ENCODE measurements around the gene DNAJC12.
"Not testable (repeated sequence)": the region's sequence is repeated elsewhere in the genome, so short reads cannot be mapped to it uniquely, and the experiment has no call there.

DNAJC12 gene

DNA sequence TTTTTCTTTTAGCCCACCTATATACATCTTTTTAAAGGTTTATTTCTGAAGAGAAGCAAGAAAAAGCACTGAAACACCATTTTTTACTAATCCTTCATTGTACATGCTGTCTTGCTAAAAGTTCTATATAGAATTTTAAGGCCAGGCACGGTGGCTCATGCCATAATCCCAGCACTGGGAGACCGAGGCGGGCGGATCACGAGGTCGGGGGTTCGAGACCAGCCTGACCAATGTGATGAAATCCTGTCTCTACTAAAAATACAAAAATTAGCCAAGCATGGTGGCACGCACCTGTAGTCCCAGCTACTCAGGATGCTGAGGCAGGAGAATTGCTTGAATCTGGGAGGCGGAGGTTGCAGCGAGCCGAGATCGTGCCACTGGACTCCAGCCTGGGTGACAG, 1.5 kb upstream of the DNAJC12 start:
- not testable (repeated sequence) for DNase-seq

DNA sequence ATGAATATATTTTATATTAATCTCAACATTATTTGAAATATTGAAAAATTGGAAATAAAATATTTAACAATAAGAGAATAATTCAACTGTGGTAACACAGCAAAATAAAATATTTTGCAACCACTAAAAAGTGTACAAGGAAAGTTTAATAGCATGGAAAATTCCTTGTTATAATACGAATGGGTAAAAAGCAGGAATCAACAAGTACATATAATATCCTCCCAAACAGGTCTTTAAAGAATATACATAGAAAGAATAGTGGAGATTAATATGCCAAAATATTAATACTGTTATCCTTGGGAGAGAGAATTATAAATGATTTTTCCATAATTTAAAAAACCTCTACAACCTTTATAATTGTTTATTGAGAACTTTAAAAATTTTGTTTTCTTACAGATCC, 1.0 kb downstream of the DNAJC12 start:
- no peak for DNase-seq

DNA sequence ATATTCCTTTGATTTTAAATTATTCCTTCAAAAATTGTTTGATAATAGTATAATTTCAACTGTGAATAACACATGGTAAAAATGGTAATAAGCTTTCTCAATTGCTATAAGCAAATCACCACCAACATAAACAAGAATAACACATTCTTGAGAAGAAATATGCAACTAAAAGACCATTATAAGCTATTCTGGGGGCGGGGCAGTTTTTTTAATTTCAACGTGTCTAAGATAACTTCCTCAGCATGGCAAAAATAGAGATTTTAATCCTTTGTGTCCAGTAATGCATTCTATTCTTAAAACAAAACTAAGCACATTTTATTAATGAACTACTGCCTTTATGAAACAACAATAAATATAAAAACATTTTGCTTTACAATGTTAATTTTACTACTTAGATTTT, 1.5 kb downstream of the DNAJC12 start:
- no peak for DNase-seq

DNA sequence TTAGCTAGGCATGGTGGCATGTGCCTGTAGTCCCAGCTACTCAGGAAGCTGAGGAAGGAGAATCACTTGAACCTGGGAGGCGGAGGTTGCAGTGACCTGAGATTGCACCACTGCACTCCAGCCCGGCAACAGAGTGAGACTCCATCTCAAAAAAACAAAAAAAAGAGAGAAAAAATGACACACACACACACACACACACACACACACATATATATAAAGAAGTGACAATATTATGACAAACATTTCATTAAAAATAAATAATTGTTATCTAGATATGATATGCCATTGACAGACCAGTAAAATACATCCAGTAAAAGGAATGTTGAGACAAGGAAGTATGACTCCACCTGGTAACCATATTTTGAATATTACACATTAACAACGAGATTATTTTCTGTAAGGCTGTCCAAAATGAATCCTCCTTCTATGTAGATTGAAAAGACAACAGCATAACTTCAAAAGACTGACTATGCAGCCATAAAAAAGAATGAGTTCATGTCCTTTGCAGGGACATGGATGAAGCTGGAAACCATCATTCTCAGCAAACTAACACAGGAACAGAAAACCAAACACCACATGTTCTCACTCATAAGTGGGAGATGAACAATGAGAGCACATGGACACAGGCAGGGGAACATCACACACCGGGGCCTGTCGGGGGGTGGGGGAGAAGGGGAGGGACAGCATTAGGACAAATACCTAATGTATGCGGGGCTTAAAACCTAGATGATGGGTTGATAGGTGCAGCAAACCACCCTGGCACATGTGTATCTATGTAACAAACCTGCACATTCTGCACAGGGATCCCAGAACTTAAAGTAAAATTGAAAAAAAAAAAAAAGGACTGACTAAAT, 2.2 kb downstream of the DNAJC12 start:
- DNase-seq = not testable (repeated sequence)

DNA sequence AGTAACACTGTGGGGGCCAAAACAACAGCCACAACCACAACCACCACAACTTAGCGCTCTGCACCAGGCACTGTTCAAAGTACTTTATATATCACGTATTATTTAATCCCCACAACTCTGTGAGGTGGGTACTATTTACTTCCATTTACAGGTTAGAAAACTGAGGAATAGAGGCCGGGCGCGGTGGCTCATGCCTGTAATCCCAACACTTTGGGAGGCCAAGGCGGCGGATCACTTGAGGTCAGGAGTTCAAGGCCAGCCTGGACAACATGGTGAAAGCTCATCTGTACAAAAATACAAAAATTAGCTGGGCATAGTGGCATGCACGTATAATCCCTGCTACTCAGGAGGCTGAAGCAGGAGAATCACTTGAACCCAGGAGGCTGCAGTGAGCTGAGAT, 3.6 kb downstream of the DNAJC12 start:
- no peak for DNase-seq

DNA sequence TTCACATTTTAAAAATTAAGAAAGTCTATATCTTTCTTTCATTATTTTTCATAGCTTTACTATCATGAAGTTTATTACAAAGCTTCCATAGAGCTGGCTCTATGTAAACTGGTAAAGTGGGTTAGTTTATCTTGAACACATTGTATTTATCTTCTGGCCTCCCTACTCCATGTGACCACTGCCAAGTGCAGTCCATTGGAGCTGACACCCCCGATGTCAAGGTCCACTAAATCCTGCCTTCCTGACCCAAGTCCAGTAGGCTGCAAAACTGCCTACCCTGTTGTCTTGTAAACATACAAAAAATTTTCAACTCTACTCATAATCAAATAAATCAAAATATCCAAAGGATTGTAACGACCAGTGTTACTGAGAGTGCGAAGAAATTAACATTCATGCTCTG, 10.2 kb downstream of the DNAJC12 start:
- no peak for DNase-seq

DNA sequence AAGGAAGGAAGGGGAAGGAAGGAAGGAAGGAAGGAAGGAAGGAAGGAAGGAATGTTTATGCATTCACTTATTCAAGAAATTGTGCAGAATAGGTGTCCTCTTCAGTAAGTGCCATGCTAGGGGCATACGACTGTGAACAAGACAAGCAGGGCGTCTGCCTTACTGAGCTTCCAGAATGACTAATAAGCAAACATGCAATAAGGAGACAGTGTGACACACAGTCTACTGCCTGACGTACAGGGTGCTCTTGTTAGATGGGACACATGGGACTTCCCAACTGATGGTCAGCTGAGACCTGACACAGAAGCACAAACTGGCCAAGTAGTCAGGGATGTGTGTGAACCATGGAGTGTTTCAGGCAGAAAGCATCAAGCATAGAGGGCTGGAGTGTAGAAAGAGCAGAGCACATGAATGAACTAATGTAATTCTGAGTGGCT, 18.2 kb downstream of the DNAJC12 start:
- peak in 1 of 2 donors; percentile 19 for DNase-seq

DNA sequence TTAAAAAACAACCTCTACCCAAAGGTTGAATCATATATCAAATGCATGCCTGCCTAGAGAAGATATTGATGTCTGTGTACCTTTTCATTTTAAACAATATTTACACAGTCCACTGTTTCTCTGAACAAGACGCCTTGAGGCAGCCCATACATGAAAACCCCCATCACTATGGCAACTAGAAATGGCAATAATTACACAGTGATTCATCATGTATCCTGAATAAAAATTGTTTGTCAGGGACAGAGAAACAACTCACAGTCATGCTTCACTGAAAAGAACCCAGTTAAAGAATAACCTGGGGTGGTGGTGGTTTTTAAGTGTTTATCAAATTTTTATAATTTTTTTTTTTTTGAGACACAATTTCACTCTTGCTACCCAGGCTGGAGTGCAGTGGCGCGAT, 19.7 kb downstream of the DNAJC12 start:
- DNase-seq = no peak

DNA sequence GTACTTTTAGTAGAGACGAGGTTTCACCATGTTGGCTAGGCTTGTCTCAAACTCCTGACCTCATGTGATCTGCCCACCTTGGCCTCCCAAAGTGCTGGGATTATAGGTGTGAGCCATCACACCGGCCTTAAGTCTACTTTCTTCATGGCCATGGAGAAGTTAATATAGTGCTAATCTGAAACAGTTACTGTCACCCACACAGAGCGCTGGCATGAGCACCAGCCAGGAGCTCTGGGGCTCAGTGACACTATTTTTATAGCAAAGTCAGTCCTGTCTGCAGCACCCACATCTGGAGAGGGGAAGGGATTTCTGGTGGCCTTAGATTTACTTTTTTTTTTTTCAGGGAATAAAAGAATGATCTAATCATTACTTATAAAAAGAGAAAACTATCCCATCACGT, 21.3 kb downstream of the DNAJC12 start:
- DNase-seq = no peak

DNA sequence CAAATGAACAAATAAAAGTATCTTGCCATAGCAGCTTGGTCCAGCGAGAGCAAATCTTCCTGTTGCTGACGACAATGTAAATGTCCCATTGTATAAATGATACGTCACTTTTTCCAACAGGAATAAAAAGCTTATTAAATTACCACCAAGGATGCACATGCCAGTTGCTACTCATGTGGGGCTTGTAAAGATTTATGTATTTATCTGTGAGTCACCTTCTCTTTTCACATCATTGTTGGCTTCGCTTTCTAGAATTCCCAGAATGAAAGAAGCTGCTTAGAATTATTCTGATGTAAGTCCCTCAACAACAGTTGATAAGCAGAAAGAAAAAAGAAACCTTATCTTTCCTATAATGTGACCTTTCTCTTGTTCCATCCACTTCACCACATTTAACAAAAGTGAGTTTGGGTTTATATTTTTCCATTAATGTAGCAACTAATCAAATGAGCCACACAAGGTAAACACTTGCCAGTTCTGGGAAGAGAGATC, 22.4 kb downstream of the DNAJC12 start:
- no peak for DNase-seq

DNA sequence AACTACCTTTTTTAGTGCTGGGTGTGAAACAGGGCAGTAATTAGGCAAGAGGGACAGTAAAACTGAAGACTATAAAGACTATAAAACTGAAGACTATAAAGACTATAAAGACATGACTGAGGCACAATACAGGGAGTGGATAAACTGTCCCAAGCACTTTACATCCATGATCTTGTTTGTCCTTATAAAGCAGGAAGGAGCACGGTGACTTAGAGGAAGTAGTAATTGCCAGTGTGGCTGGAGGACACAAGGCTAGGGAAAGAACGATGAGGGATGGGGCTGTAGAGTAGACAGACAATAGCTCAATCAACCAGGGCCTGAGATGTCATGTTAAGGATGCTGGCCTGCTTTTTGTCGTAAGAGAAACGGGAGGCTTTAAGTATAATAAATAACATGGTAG, 26.0 kb downstream of the DNAJC12 start:
- no peak for DNase-seq

DNA sequence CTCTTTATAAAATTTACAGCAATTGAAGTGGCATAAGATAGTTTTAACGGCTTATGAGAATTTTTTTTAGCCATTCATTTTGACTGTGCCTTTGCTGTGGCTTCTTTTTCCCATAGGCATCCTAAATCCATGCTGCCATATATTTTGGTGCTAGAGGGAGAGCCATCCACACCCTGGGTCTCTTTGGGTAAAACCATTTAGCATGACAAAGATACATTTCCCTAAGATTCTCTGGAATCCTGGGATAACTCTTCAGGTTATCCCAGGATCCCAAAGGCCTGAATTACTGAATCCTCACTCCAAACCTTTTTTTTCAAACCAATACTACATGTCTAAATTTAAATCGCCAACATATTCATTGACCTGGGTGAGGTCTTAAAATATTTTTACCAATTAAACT, 28.9 kb downstream of the DNAJC12 start:
- no peak for DNase-seq

DNA sequence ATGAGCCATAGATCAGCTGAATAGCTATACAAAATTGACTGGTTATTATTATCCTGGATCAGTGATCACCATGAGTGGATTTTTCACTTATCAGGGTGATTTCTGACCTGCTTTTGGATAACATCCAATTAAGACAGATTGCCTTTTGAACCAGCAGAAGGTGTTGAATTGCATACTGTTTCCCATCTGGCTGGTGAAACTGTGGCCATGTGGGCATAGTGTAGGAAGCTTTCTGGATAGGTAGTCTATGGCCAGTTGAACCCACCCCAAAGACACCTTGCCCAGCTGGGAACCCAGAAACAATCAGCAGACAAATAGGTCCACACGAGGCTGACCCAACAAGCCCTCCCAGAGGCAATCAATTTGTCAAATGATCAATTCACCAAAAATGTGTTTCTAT, 29.3 kb downstream of the DNAJC12 start:
- no peak for DNase-seq

DNA sequence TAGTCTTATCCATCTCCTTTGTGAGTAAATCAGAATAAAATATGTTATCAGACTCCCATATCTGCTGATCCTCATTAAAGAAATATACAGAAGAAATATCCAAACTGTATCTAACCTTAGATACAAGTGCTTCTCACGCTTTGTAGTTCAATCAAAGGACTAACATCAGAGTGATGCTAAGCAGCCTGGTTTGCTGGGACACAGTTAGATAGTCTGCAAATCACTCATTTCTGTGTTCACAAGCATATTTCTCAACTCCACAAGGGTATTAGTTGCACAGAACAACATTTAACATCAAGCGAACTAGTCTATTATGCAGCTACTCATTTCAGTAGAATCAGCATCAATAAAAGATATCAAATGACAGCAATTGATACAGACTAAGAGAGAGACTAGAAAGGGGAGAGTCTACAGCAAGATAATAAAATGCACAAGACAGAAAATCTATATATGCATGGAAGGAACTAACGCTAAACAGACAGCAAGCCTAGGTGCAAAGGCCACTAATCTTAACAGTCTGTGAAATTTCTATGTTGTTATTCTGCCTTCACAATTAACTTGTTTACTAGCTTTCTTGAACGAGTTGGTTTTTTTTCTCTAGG, 30.0 kb downstream of the DNAJC12 start:
- DNase-seq = no peak

DNA sequence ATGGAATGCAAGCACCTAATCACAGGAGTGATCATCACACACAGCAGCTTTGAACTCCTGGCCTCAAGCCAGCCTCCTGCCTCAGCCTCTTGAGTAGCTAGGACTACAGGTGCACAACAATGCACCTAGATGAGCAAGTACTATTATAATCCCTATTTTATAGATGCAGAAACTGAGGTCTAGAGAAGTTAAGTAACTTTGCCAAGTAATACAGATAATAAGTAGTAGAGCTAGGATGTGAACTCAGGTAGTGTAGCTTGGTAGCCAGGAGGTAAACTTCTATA, 33.7 kb downstream of the DNAJC12 start:
- no peak for DNase-seq

DNA sequence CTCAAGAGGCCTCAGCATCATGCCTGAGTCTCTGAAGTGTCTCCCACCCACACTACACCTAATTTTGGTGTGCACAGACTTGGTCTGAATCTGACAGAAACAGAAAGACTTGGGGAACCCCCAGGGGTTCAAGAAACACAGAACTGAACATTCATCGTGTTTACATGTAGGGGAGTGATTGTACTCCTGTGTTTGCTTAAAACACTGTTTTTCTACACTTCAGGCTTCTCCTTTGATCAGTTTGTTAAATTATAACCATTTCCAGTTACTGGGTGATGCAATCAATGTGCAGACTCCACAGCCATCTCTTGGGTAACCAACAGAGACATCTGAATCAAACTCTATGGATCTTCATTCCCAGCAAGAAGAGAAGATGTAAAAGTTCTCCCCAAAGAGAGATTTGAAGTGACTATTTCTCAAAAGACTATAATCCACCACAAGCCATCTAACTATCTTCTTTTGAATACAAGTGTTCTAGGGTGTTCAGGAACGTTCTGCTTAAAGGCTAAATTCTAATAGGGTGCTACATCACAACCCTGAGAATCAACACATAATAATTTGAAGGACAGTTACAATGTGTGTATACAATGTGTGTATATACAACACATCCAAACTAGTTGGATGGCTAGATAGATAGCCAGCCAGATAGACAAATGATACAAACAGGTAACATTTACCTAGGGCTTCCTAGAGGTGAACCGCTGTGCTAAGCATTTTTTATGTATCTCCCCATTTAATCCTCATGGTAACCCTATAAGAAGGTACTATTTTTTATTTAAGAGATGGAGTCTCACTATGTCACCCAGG, 34.2 kb downstream of the DNAJC12 start:
- no peak for DNase-seq

DNA sequence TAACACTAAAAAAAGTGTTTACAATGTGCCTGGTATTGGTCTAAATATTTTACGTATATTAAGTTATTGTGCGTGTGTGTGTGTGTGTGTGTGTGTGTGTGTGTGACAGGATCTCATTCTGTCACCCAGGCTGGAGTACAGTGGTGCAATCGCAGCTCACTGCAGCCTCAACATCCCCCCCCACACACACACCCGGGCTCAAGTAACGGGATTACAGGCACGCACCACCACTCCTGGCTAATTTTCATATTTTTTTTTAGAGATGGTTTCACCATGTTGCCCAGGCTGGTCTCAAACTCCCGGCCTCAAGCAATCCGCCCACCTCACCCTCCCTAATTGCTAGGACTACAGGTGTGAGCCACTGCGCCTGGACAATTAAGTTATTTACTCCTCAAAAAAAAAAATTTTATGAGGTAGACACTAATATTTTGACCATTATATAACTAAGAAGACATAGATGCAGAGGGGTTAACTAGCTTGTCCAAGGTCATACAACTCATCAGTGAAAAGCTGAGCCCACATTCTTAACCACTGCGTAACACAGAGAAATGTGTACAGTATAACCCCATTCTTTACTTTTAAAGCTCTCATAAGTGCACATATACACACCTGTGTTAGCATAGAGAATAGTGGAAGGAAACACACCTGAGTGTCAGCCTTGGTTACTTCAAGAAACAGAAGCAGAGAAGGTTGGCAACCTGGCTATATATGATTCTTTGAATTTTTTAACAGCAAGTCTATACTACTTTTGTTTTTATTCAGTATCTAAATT, 35.0 kb downstream of the DNAJC12 start:
- DNase-seq = no peak

DNA sequence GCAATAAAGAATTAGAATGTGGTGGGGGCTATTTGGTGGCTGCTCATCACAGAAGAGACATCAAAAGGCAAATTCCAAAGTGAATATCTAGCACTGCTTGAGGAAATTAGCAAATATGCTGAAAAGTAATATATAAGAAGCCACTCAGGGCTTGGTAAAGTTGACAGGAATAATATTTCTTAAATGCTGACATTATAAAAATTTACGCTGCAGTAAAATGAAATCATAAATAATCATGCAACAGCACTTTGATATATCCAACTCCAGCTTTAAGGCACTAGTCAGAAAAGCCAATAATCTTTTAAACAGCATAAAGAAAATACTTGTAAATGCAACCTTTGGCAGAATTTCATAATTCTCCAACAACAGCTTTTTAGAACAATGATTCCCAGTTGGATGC, 36.9 kb downstream of the DNAJC12 start:
- no peak for DNase-seq

DNA sequence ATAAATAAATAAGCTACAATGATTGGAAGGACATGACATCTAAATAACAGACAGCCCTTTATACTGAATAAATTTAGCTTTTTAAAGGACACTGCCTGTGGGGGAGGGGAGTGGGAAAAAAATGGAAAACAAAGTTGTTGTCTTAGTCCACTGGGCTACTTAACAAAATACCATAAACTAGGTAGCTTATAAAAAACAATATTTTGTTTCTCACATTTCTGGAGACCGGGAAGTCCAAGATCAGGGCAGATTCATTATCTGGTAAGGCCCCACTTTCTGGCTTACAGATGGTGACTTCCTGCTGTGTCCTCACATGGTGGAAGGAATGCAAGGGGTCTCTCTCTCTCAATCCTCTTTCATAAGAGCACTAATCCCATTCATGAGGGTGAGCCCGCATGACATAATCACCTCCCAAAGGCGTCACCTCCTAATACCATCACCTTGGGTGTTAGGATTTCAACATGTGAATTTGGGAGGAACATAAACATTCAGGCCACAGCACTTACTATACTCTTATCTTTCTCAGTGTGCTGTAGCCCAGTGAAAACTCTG, 43.0 kb downstream of the DNAJC12 start:
- DNase-seq = no peak

DNA sequence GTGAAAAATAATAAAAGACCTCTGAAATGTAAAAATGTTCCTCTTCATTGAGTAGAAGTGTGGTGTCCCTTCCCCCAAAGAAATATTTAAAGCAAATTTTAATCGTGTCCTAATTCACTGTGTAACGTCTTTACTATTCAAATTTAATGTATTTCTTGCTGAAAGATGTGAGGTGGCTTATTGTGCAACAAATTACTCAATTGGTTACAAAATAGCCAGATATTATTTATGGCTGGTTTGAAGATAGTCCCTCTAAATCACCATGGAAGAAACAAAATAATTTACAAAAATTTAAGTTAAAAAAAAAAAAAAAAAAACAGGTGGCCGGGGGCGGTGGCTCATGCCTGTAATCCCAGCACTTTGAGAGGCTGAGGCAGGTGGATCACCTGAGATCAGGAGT, 43.7 kb downstream of the DNAJC12 start:
- peak; percentile 26 to 50 for DNase-seq

DNA sequence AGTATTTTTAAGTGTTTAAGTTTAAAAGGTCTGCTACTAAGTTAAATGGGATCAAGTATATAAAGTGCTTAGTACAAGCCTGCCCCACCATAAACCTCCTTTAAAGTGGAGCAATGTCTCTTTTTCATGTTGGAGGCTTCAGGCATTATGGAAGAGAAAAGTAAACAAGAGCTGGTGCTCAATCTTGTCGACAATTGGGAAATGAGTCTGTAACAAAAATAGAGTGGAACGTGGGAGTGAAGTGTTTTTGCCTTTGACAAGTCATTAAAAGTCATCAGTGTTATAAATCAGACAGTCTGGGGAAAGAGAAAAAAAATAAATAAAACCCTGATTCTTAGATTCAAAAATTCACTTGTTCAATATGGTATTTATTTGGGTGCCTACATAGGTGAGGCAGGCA, 44.7 kb downstream of the DNAJC12 start:
- no peak for DNase-seq

DNA sequence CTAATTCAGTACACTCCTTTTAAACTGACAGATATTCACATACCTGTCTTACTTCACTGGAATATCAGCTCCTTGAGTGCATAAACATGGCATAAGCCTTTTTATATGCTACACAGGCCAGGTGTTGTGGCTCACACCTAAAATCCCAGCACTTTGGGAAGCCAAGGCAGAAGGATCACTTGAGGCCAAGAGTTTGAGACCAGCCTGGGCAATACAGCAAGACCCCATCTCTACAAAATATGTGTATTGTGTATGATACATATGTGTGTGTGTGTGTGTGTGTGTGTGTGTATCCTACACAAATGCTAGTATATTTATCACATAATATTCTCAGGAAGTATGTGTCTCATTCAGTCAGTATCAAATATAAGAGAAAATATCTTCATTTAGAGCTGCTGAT, 45.3 kb downstream of the DNAJC12 start:
- no peak for DNase-seq

Measured in inflammatory macrophage treated with lipopolysaccharide for 1 hour (primary cell).